IPS-18c (cell line): Measurements from ENCODE around the gene DENND4B.
A peak's percentile ranks its signal among the peaks of the same experiment; 100 is the strongest.
"Not testable (repeated sequence)": the region's sequence is repeated elsewhere in the genome, so short reads cannot be mapped to it uniquely, and the experiment has no call there.

Source experiments
- H3K4me3 ChIP-seq: 2 replicates; pipeline ENCODE4 v1.7.0; 2013; ENCODE audit warnings: low read depth, mild to moderate bottlenecking, low read length, moderate library complexity; ENCODE audit not compliant: insufficient read depth
- H3K9me3 ChIP-seq: one replicate; pipeline ENCODE4 v1.6.1; 2013; ENCODE audit warnings: mild to moderate bottlenecking, low read length, moderate library complexity; ENCODE audit not compliant: control insufficient read depth, insufficient read depth

DENND4B gene, protein sequence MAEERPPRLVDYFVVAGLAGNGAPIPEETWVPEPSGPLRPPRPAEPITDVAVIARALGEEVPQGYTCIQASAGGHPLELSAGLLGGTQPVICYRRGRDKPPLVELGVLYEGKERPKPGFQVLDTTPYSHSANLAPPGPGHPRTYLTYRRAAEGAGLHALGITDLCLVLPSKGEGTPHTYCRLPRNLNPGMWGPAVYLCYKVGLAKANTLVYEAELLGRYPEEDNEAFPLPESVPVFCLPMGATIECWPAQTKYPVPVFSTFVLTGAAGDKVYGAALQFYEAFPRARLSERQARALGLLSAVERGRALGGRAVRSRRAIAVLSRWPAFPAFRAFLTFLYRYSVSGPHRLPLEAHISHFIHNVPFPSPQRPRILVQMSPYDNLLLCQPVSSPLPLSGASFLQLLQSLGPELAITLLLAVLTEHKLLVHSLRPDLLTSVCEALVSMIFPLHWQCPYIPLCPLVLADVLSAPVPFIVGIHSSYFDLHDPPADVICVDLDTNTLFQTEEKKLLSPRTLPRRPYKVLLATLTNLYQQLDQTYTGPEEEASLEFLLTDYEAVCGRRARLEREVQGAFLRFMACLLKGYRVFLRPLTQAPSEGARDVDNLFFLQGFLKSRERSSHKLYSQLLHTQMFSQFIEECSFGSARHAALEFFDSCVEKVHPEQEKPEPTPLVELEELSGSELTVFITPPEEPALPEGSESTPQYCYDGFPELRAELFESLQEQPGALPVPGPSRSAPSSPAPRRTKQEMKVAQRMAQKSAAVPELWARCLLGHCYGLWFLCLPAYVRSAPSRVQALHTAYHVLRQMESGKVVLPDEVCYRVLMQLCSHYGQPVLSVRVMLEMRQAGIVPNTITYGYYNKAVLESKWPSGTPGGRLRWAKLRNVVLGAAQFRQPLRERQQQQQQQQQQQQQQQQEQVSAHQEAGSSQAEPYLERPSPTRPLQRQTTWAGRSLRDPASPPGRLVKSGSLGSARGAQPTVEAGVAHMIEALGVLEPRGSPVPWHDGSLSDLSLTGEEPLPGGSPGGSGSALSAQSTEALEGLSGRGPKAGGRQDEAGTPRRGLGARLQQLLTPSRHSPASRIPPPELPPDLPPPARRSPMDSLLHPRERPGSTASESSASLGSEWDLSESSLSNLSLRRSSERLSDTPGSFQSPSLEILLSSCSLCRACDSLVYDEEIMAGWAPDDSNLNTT (N-terminal part only)

DNA sequence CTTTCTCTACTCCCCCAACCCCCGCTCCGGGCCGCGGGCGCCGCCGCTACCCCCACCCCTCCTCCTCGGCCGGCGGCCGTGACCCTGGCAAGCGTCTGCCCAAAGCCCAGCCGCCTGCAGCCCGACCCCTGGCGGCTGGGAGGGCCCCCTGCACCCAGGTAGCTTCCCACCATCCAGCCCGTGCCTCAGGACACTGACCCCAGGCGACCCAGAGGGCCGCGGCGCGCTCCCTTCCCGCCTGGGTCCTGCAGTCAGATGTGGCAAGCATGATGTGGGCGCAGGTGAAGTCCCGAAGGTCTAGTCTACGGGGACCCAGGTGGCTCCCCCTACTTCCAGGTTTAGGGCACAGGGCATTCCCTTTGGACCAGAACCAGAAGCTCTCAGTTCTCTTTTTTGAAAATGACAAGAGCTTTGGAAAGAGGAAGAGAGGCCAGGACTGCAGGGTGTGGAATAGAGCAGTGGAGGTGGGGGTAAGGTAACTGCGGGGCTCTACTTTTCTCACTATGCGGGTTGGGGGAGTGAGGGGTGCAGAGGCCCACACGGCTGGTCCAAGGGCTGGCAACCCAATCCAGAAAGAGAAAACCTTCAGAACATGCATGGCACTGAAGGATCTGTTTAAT, at the start of gene DENND4B:
Gene DENND4B (minus strand): TSS at position 97 of the 620 bp plus-strand sequence. CDS start 2,344 bp downstream, outside the sequence.
- no peaks in the 10 kb centered on the region for H3K9me3 ChIP-seq
- H3K4me3 ChIP-seq = peak within 1 kb of the TSS; percentile 89

DNA sequence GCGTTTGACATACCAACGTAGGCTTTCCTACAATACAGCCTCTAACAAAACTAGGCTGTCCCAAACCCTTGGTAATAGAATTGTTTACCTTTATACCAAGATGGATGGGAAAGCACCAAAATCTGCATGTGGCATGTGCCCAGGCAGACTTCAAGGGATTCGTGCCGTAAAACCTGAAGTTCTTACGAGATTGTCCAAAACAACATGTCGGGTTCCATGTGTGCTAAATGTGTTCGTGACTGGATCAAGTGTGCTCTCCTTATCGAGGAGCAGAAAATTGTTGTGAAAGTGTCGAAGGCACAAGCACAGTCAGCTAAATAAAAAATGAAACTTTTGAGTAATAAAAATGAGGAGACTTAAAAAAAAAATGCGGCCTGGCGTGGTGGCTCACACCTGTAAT, 49.1 kb upstream of the DENND4B start:
- peaks cover 2% of the 10 kb centered on the region for H3K9me3 ChIP-seq
- no peak overlapping the region for H3K4me3 ChIP-seq

DNA sequence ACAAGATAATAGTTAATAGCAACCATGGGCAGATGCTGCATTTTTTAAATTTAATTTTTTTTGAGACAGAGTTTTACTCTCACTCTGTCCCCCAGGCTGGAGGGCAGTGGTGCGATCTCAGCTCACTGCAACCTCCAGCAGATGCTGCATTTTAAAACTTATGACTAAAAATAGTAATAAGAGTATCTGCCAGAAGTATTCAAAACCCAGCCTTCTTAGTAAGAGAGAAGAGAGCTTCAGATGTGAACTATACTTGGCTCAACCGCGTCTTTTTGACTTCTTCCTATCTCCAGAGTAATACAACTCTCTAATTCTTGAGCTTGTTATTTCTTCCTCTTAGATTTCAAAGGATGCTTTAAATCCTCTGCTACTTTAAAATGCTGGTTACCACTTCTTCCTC, 48.7 kb upstream of the DENND4B start:
- Histone ChIP-seq H3K4me3 (no peak overlapping the region), H3K9me3 (peaks cover 2% of the 10 kb centered on the region)

- Histone ChIP-seq H3K4me3 (peak overlapping the region; percentile 93; the same call in 1 of the 2 replicates), H3K9me3 (peaks cover 2% of the 10 kb centered on the region)
Measured at GRCh38 chr1:153991806-153992205, 45.3 kb upstream of the DENND4B start.

DNA sequence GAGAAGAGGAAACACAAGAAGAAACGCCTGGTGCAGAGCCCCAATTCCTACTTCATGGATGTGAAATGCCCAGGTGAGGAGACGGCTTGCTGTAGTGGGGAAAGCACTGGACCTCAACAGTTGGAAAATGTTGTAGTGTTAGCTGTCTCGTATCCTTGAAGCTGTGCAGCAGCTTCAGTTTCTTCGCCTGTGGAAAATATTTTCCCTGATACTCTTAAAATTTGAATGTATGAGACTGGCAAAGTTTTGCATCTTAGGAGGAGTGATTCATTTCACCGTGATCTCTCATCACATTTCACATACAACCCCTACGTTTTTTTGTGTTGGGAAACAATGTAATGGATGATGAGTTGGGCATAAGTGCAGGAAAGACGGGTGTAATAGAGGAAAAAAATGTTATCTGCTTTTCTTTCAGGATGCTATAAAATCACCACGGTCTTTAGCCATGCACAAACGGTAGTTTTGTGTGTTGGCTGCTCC, 44.7 kb upstream of the DENND4B start:
- H3K9me3 ChIP-seq = peaks cover 2% of the 10 kb centered on the region
- peak overlapping the region; percentile 93 for H3K4me3 ChIP-seq

- H3K4me3 ChIP-seq = peak within 1 kb of the TSS; percentile 93
- H3K9me3 ChIP-seq = peaks cover 2% of the 10 kb centered on the region
Measured at GRCh38 chr1:153990468-153991150, 44.1 kb upstream of the DENND4B start, which contains the start of gene RPS27. Gene RPS27, plus strand, starts transcription at chr1:153990762. Its CDS starts 35 bp downstream, at chr1:153990797.

- Histone ChIP-seq H3K9me3 (peaks cover under 1% of the 10 kb centered on the region), H3K4me3 (no peak overlapping the region)
Measured at GRCh38 chr1:153987621-153988020, 41.1 kb upstream of the DENND4B start.

- H3K4me3 ChIP-seq = peak within 1 kb of the TSS; percentile 68
- H3K9me3 ChIP-seq = no peaks in the 10 kb centered on the region
Measured at GRCh38 chr1:153985941-153986761, 39.6 kb upstream of the DENND4B start, which contains the start of gene RAB13. Gene RAB13, minus strand, starts transcription at chr1:153986339. Its CDS starts 103 bp downstream, at chr1:153986236.

GRCh38 chr1:153985341-153985912, 38.9 kb upstream of the DENND4B start:
- H3K9me3 ChIP-seq = no peaks in the 10 kb centered on the region

GRCh38 chr1:153984123-153984894, 37.8 kb upstream of the DENND4B start:
- Histone ChIP-seq H3K9me3 (no peaks in the 10 kb centered on the region), H3K4me3 (no peak overlapping the region; the same call in 1 of the 2 replicates)

More at GRCh38 chr1:153985341-153985912, 38.9 kb upstream of the DENND4B start:
- peak overlapping the region; percentile 68 for H3K4me3 ChIP-seq

DNA sequence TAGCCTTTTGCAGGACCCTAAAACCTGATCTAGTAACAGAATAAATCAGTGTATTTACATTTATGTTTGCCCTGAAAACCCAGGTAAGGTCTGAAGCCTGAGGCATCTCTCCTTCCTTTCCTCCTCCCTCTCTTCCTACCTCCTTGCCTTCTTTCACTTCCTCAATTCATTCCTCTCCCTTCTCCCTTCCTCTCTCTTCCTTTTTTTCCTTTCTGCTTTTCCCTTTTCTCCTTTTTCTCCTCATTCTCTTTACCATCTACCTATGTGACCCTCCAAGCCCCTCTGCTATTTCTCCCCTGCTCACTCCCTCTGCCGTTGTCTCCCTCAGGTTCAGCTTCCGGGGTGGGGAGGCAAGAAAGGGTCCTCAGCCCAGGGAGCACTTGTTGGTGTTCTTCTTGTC, 35.2 kb upstream of the DENND4B start:
- not testable (repeated sequence) for H3K9me3 ChIP-seq, H3K4me3 ChIP-seq

DNA sequence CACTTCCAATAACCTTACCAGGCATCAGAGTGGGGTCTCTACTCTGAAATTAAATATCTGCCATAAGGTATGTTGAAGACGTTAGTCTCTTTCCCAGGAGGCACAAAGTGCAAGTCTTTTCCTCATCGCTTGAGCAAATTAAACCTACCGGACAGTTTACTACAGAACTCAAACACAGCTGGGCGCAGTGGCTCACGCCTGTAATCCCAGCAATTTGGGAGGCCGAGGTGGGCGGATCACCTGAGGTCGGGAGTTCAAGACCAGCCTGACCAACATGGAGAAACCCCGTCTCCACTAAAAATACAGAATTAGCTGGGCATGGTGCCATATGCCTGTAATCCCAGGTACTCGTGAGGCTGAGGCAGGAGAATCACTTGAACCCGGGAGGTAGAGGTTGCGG, 32.6 kb upstream of the DENND4B start:
- not testable (repeated sequence) for H3K4me3 ChIP-seq, H3K9me3 ChIP-seq

GRCh38 chr1:153978274-153978909, 31.9 kb upstream of the DENND4B start:
- no peaks in the 10 kb centered on the region for H3K9me3 ChIP-seq
- H3K4me3 ChIP-seq = peak overlapping the region; percentile 98
